Activated gamma-delta T cell treated with Interleukin-2 at 50 U/mL for 16 hours (primary cell): ENCODE data around the gene SPATA18.
"Not testable (repeated sequence)": the region's sequence is repeated elsewhere in the genome, so short reads cannot be mapped to it uniquely, and the experiment has no call there.

Source experiments
- DNase-seq: peaks from one replicate; pipeline ENCODE4 v3.0.0-alpha.2; 2020

SPATA18 gene

DNA sequence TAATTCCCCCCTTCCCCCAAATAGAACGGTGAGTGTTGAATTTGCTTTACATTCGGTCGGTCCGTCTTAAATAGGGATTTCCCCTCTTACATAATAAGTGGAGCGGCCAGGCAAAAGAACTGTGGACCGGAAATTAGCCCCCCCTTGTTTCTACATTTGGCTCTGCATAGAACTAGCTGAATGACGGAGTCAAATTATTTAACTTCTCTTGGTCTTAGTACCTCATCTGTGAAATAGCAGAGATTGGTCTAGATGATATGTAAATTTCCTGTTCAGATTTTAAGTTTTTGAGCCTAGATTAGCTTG lies 1.3 kb downstream of the SPATA18 start:
- DNase-seq = no peak

DNA sequence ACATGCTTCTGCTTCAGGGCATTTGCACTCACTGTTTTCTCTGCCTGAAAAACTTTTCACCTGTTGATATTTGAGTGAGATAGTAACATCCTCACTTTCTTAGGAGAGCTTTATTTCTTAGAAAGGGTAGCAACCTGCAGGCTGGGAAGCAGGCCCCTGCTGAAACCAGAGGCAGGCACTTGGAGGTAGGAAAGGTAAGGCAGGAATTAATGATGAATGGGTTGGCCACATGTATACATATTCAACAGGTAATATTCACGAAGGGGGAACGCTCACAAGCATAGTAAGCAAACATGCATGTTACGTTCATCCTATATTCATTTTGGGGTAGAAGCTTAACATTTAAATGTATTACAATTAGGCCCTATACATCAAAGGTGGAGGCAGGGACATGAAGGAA lies 3.1 kb downstream of the SPATA18 start:
- DNase-seq = no peak

DNA sequence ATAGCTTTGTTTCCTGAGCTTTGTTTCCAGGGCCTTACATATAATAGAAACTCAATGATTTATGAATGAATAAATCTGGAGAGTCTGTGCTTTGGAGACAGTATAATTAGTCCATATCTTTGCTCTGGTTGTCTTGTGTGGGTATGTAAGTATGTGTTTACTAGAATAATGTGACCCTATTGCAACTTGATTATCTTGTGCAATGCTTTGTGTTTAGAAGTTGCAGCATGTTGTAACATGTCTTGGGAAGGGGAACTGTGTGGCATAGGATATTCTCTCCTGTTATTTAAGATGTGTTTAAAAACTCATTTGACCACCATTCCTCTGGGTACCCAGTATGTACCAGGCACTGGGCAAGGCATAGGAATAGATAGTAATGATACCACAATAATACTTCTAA lies 6.1 kb downstream of the SPATA18 start:
- no peak for DNase-seq

DNA sequence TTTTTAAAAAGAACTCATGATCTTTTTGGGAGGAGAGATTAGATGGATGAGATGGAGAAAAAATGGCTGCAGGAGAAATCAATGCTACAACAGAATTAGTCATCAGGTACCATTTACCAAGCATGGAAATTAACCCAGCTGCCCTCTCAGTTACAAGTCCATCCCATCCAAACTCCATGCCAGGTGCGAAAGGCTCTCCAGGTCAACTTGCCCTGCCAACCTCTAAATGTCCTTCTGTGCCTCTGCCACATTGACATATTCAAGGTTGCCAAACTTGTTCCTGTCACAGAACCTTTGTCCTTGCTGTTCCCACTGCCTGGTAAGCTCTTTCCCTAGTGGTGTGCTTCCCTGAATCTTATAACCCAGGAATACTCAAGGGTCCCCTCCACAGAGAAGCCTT lies 7.2 kb downstream of the SPATA18 start:
- no peak for DNase-seq

DNA sequence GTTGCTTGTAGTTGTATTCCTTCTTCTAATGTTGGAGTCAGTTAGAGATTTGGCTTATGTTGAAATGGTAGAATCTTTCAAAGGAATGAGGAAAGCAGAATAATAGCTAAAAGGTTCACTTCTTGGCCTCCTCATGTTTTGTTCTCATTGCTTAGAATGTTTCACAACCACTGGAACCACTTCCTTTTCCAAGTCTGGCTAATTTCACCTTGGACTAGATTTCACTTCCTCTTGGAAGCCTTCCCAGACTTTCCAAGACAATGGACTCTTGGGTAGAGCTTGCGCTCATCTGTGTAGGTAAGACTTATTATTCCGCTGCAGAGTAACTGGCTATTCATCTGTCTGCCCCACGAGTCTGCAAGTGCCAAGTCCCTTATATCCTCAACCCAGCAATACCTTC lies 8.3 kb downstream of the SPATA18 start:
- DNase-seq = no peak

DNA sequence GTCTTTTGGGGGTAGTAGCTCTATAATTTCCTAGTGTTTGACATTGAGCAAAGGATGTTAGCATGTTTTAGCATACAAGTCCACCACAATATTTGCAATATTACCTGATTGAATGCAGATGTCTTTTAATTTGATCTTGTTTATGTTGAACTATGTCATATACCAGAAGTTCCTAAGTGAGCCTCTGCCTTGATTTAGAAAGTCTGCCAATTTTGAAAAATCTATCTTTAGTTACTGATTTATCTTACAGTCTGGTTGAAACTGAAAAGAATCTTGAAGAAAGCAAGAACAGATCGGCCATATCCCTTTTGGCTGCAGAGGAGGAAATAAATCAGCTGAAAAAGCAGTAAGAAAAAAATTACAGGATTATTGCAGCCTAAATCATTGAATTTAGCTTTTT lies 18.5 kb downstream of the SPATA18 start:
- DNase-seq = no peak

DNA sequence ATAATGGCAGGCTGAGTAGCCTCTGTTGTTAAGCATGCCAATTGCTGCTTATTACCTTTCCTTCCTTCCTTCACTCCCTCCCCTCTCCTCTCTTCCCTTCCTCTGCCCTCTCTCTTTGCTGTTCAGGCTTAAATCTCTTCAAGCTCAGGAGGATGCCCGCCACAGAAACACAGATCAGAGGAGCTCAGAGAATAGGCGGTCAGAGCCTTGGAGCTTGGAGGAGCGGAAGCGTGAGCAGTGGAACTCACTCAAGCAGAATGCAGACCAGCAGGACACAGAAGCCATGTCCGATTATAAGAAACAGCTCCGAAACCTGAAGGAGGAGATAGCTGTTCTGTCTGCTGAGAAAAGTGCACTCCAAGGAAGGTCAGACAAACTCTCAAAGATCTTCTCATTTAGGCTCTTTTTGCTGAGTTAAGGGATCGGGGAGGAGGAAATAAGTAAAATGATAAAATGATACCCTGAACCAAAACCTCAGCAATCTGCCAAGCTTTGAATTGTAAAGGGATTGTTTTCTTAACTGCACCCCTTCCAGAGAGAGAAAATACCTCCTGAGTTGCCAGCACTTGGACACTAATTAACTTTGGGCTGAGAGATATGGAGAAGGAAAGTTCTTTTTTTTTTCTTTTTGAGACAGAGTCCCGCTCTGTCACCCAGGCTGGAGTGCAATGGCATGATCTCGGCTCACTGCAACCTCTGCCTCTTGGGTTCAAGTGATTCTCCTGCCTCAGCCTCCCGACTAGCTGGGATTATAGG lies 20.9 kb downstream of the SPATA18 start:
- DNase-seq = no peak

DNA sequence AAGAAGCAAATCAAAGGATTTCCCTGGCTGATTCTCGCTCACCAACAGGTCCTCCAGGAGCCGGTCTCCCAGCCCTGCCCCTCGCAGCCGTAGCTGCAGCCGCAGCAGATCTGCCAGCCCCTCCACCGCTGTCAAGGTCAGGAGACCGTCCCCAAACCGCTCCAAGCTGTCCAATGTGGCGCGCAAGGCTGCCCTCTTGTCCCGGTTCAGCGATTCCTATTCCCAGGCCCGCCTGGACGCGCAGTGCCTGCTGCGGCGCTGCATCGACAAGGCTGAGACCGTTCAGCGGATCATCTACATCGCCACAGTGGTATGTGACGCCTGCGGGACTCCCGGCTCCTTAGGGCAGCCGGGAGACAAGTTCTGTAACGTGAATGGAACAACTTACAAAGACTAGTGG lies 25.6 kb downstream of the SPATA18 start:
- DNase-seq = no peak

DNA sequence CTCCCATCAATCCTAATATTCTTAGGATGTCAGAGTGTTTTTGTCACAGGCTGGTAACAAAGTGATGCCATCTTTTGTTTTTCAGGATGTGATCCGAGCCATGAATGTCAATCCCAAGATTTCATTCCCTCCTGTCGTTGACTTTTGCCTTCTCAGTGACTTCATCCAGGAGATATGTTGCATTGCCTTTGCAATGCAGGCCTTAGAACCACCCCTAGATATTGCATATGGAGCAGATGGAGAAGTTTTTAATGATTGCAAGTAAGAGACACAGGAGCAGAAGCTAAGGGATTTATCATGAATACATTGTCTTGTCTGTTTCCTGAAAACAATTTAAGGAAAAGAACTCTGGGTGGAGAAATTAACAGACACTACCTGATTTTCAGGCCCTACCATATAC lies 28.6 kb downstream of the SPATA18 start:
- no peak for DNase-seq

DNA sequence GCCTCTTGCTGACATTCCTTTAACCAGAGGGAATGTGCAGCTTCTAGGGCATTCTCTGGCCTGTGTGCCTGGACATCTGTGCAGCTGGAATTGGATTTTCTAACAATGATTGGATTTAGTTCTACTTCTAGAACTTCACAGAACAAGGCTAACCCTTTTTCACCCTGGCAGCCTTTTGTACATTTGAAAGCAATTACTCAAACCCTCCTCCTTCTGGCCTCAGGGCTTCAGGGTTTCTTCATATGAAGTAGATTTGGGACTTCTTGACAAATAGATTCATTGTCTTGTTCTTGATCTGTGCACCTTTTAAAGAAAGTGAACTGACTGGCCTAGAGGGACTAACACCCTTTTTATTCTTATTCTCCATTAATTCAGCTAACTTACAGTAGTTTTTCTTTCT lies 30.1 kb downstream of the SPATA18 start:
- no peak for DNase-seq

DNA sequence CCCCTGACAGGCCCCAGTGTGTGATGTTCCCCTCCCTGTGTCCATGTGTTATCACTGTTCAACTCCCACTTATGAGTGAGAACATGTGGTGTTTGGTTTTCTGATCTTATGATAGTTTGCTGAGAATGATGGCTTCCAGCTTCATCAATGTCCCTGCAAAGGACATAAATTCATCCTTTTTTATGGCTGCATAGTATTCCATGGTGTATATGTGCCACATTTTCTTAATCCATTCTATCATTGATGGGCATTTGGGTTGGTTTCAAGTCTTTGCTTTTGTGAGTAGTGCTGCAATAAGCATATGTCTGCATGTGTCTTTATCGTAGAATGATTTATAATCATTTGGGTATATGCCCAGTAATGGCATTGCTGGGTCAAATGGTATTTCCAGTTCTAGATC lies 35.3 kb downstream of the SPATA18 start:
- DNase-seq = not testable (repeated sequence)

DNA sequence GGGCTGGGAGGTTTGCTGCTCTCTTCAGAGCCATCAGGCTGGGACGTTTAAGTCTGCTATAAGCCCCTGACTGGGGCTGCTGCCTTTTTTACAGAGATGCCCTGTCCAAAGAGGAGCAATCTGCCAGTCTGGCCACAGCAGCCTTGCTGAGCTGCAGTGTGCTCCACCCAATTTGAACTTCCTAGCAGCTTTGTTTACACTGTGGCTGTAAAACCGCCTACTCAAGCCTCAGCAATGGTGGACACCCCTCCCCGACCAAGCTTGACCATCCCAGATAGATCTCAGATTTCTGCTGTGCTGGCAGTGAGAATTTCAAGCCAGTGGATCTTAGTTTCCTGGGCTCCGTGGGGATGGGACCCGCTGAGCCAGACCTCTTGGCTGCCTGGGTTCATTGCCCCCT lies 40.7 kb downstream of the SPATA18 start:
- DNase-seq = no peak

DNA sequence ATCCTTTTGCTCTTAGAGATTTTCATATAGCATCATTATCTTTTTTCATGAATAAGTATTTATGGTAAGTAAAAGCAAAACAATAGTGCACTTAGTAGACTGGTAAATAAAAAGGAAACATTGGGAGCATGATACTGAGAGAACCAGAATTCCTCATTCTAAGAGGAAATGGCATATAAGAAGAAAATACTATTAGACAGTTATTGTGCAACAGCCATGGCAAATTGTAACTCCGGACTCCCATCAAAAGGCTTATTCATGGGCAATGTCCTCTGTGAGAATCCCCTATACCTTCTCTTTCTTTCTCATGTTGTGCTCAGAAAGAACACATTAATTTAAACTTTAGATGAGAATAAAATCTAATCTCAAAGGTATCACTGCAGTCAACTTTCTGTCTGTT lies 42.4 kb downstream of the SPATA18 start:
- no peak for DNase-seq

DNA sequence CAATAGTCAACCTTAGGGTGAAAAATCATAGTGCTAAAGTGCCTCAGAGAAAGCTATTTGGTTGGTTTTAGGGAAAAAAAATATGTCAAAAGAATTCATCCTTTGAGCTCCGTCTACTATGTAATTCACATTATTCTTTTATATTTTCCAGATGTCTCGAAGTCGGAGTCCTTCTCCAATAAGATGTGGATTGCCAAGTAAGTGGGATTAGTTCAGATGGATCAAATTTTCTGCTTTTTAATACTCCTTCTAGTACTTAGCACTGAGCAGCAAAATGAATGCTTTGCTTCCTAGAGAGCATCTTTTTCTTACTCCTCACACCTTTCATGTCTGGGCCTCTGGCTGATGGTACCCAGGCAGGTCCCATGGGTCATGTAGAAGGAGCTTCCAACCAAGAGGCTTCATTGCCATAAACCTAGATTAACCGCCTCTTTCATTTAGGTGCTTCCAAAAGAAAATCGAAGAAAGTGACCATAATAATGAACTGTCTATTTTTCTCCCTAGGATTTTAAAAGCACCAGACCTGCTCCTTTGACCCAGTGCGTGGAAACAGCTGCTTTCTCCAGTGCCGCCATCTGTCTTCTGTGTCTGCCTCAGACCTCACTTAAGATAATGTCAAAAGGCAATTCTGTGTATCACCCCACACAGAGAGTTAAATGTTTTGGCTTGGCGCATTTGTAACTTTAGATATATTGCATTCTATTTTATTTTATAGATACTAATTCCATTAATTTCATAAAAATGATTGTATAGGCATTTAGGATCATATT lies 43.5 kb downstream of the SPATA18 start:
- DNase-seq = no peak

DNA sequence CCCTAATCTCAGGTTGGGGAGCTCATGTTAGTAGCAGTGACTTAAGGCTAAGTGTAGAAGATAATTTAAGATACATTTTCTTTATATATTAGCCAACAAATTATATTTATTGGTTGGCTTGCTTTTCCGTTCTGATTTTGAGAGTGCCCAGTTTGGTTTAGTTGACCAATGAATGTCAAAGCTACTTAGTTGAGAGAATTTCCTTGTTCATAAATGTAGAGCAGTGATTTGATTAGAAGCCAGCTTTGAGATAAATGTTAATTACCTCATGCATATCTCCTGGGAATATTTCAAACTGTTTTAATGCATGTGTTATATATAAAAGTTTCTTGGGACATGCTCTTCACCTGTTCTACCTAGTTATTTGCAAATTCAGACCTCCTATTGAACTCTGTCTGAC lies 44.3 kb downstream of the SPATA18 start:
- no peak for DNase-seq

DNA sequence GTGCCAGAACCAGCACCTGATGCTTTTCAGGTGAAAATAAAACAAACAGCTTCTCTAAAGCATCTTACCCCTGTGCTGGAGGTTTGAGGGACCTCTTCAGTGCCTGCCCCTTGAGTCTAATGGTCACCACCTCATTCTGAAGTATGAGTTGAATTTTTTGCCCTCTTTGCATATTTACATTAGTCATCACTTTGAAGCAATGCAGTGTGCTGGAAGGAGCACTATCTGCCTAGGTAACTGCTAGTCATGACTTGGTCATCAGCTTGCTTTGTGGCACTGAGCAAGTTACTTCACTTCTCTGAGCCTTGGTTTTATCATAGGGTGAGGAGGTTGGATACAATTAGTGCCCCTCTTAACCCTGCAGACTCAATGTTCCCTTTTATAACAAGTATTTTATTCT lies 44.9 kb downstream of the SPATA18 start:
- DNase-seq = no peak

DNA sequence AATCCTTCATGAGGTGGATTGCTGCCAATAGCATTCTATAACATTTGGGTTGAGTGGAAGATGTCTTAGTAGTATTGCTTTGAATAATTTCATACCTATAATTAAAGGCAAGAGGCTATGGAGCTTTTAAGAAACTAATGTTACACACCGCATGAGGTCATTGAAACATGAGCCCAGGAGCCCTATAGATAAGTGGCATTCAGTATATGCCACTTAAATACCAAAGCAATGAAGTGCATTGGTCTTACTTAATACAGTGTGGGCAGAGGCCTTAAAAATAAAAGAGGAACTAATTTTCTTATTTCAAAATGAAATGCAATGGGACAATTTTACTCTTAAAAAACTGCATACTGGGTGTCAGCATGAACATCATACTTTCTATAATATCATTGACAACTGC lies 47.5 kb downstream of the SPATA18 start:
- DNase-seq = no peak

DNA sequence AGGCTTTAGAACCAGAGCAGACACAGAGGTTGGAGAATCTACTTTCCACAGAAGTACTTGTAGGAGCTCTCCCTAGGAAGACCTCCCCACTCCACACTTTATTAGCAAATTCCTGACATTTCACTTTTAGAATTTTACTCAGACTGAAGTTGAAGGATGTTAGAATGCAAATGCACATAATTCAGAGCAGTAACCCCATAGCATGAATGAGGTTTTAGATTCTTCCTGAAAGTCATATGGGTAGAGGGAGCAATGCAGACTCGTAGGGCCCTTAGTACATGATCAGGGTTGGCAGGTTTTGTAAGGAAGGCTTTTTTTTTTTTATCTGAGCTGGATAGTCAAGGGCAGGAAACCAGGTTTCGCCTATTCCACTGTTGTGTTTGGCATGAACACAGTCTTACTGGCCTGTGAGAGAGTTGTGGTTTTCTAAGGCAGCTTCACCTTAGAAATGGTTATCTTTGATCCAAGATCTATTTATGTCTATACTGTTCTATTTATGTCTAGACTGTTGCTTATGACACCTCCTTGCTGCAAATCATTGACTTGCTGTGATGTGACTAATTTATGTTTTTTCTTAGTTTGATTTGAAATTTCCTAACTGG lies 48.9 kb downstream of the SPATA18 start:
- no peak for DNase-seq

DNA sequence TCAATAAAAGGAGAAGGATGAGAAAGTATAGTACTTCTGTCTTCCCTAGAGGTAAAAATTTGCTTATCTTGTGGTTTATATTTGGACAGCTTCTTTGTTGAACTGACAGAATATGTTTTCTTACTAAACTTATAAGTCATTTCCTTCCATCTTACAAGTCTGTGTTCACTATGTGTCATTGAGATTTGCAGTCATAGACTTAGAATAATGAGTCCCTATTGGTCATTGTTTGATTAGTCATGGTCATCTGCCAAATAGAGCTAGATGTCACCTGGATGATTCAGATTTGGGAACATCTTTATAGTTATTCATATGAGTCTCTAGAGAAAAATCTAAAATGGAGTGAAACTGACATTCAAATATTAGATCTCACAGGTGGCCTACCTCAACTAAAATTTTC lies 51.5 kb downstream of the SPATA18 start:
- no peak for DNase-seq

DNA sequence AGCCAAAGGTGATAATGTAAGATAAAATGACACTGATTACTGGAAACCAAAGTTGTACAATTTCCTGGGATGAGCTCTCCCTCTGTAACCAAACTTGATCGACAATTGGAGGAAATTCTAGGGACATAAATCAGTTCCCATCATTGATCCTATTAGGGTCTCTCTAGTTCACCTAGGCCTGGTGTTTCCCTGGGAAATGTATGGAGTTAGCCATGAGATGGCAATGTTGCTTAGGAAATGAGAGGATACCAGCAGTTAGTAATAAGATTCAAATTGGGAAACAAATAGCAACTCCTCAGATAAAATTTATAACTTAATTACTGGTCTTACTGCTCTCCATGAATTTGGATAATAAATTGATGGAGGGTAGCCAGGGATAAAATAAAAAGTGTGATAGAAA lies 52.2 kb downstream of the SPATA18 start:
- no peak for DNase-seq

DNA sequence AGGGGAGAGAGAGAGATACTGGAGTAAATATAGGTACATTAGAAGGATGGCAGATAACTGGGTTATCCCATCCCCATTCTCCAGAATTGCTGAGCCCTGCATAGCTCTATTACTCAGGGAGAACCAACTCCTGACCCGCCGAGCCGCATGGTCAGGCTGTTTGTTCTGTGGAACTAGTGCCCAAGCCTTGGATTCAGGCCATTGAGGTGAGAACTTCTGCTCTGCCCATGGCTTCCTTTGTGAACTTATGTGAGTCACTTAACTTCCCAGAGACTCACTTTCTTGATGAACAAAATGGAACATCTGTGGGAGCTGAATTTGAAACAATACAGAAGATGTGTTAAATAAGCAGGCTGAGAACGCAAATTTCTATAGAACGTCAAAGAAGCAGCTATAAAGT lies 54.2 kb downstream of the SPATA18 start:
- DNase-seq = no peak

DNA sequence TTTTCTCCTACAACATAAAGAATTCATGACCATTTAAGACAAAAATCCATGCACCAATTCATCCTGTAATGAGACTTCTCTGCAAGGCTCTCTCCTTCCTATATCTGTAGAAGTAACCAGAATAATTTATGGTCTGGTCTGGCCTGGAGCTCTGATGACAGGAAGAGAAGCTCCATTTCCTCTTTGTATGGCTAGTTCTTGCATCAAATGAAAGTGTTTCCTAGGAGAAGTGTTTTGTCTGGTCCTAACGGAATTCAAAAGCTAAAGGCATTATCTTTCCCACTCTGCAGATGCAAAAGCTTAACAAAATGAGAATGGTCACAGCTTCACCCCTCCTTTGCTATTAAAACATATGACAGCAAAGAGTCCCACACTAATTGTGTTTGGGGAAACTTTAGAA lies 55.1 kb downstream of the SPATA18 start:
- DNase-seq = no peak

DNA sequence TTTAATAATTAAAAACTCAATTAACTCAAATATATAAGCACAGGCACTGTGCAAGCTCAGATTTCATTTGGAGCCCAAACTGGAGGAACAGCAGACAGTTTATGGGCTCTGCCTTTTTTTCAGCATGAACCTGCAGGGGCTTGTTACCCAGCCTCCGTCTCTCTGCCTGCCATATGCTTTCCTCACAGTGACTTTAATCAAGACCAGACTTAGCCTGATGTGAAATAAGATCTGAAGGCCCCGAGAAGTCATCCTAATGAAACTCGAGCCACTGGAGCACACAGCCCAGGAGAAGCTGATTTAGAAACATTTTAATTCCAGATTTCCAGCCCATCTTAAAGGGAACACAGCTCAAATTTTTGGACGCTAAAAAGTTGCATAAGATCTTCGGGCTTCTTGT lies 55.6 kb downstream of the SPATA18 start:
- DNase-seq = no peak

DNA sequence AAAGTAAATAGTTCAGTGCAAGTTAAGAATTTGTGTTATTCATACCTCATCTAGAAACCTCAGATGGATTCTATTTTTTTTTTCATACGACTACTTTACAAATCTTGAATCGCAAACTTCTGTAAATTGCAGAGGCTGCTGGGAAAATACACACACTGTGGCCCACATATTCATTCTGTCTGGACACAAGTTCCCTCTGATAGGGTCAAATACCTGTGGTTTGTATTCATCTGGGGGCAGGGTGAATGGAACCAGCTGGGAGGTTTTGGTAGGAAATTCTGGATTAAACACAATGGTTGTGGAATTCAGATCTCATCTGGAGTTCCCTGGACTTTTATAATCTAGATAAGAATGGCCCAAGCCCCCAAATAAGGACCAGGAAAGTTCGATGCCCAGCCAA lies 56.2 kb downstream of the SPATA18 start:
- no peak for DNase-seq

DNA sequence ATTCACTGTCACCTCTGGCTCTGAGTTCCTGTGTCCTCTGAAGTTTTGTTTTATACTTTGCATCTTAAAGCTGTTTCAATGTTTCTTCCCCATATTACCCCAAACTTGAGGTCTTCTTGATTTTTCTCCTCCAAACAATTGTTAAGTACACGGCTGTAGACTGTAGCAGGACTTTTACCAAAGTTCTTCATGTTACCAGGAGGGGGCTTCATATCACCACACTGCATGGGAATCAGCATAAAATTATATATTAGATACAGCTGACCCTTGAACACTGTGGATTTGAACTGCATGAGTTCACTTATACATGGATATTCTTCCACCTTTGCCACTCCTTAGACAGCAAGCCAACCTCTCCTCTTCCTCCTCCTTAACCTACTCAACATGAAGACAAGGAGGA lies 56.6 kb downstream of the SPATA18 start:
- DNase-seq = no peak
